B cell (primary cell): Measurements from ENCODE around the gene NKAPL. TPM values are rescaled to one million over a fixed set of nuclear protein-coding genes. Genes with fewer than 3 reads are reported as not detected.

Experiments used
- ATAC-seq: fragments of 200-7000 bp; cut with Tn5 transposase; one replicate; pipeline ENCODE4 v1.10.0; 2021; ENCODE audit warnings: low read depth, mild to moderate bottlenecking, moderate number of reproducible peaks, moderate library complexity
- CTCF ChIA-PET: fragments of 350-600 bp; sonication (Branson Sonifier 250); formaldehyde crosslinking; loops from one replicate; lab custom pipeline; 2021; ENCODE audit warnings: antibody characterized with exemption, inconsistent platforms; lab: Charles Lee
- POLR2A ChIA-PET: fragments of 350-600 bp; sonication (Branson Sonifier 250); formaldehyde crosslinking; loops from one replicate; lab custom pipeline; 2021; ENCODE audit warnings: antibody characterized with exemption; lab: Charles Lee
- DNase-seq: peaks from one replicate; pipeline ENCODE4 v3.0.0; 2013
- H2AFZ ChIP-seq: 2 replicates; pipeline ENCODE4 v1.6.1; 2012; ENCODE audit warnings: mild to moderate bottlenecking, low read depth, low read length; ENCODE audit not compliant: insufficient read depth, poor library complexity, severe bottlenecking
- H3K27ac ChIP-seq, 2 donors: 1 replicate in 1 of 2; 2 replicates in 1 of 2; pipeline ENCODE4 v1.5.1; 2012 to 2013; ENCODE audit warnings: low read length in 2 of 2, mild to moderate bottlenecking in 2 of 2, moderate library complexity in 1 of 2
- H3K27me3 ChIP-seq, 4 experiments: fragments of 200-600 bp in 1 of 4; sonication (generic) in 1 of 4; replicated peaks in 1 of 4; 1 replicate in 2 of 4; 2 replicates in 2 of 4; pipeline versions ENCODE4 v1.6.1 to v1.7.0; 2013 to 2016; ENCODE audit warnings: low read length in 3 of 4, mild to moderate bottlenecking in 2 of 4, mixed read lengths in 1 of 4, moderate library complexity in 1 of 4; ENCODE audit not compliant: insufficient read depth in 4 of 4, control insufficient read depth in 3 of 4; ENCODE audit errors: control extremely low read depth in 1 of 4
- H3K36me3 ChIP-seq, 2 experiments: replicated peaks in 1 of 2; 1 replicate in 1 of 2; 2 replicates in 1 of 2; pipeline versions ENCODE4 v1.6.1 to v1.7.1; 2013; ENCODE audit warnings: low read length in 1 of 2; ENCODE audit not compliant: insufficient read depth in 2 of 2, control insufficient read depth in 1 of 2; ENCODE audit errors: control extremely low read depth in 1 of 2, extremely low read depth in 1 of 2
- H3K4me1 ChIP-seq, 2 donors: fragments of 200-600 bp in 1 of 2; sonication (generic) in 1 of 2; 1 replicate in 1 of 2; 2 replicates in 1 of 2; pipeline versions ENCODE4 v1.5.1 to v1.6.1; 2013 to 2017; ENCODE audit warnings: low read length in 2 of 2; ENCODE audit not compliant: control insufficient read depth in 2 of 2, insufficient read depth in 2 of 2
- H3K4me2 ChIP-seq: replicated peaks from 2 replicates; pipeline ENCODE3; 2012; ENCODE audit warnings: mild to moderate bottlenecking, low read depth, low read length; ENCODE audit not compliant: poor library complexity, severe bottlenecking
- H3K4me3 ChIP-seq, 5 experiments: fragments of 200-600 bp in 1 of 5; sonication (generic) in 1 of 5; 1 replicate in 3 of 5; 2 replicates in 2 of 5; pipeline versions ENCODE4 v1.5.1 to v1.7.0; 2011 to 2016; ENCODE audit warnings: low read length in 4 of 5, mild to moderate bottlenecking in 4 of 5, low read depth in 2 of 5, control low read depth in 1 of 5, moderate library complexity in 1 of 5; ENCODE audit not compliant: insufficient read depth in 1 of 5; ENCODE audit errors: control extremely low read depth in 1 of 5, extremely low read depth in 1 of 5
- H3K79me2 ChIP-seq: fragments of 200-600 bp; sonication (generic); one replicate; pipeline ENCODE4 v1.6.0; 2016; ENCODE audit warnings: low read length; ENCODE audit not compliant: control insufficient read depth, insufficient read depth
- H3K9ac ChIP-seq: fragments of 200-600 bp; sonication (generic); 2 replicates; pipeline ENCODE4 v1.6.1; 2017; ENCODE audit warnings: mild to moderate bottlenecking, low read length, moderate library complexity
- H3K9me3 ChIP-seq, 3 donors: one replicate each; pipeline versions ENCODE4 v1.6.1 to v1.7.1; 2013; ENCODE audit warnings: low read length in 2 of 3; ENCODE audit not compliant: control insufficient read depth in 2 of 3, insufficient read depth in 1 of 3; ENCODE audit errors: control extremely low read depth in 1 of 3
- H4K20me1 ChIP-seq: 2 replicates; pipeline ENCODE4 v1.6.0; 2012; ENCODE audit warnings: mild to moderate bottlenecking, low read length; ENCODE audit not compliant: insufficient read depth, control insufficient read depth, poor library complexity, severe bottlenecking
- H3K27ac Mint-ChIP-seq: one replicate; pipeline ENCODE4 v1.8.0; 2021; ENCODE audit warnings: mixed read lengths
- H3K27me3 Mint-ChIP-seq: one replicate; pipeline ENCODE4 v1.8.0; 2021; ENCODE audit warnings: mixed read lengths
- H3K4me1 Mint-ChIP-seq: one replicate; pipeline ENCODE4 v1.8.0; 2021; ENCODE audit warnings: mixed read lengths
- H3K4me3 Mint-ChIP-seq: one replicate; pipeline ENCODE4 v1.8.0; 2021; ENCODE audit warnings: mixed read lengths
- H3K9me3 Mint-ChIP-seq: one replicate; pipeline ENCODE4 v1.8.0; 2022; ENCODE audit warnings: mixed read lengths; ENCODE audit not compliant: insufficient read depth
- CTCF ChIP-seq: fragments of 200-600 bp; IDR thresholded peaks from one replicate; pipeline ENCODE4 v1.8.0; 2022; ENCODE audit warnings: antibody characterized with exemption, mild to moderate bottlenecking
- EZH2 ChIP-seq: IDR thresholded peaks from 2 replicates; pipeline ENCODE4 v1.6.1; 2012; ENCODE audit warnings: borderline replicate concordance, low read depth, mild to moderate bottlenecking, moderate library complexity, low read length; ENCODE audit not compliant: insufficient read depth, poor library complexity, severe bottlenecking
- WGBS: methylation state at CpG from one replicate; pipeline ENCODE4 v1.1.5; 2013; ENCODE audit warnings: missing lambda C conversion rate; ENCODE audit not compliant: insufficient coverage; 5-methylcytosine and 5-hydroxymethylcytosine counted together
- intact Hi-C: fragments of 100-400 bp; cut with micrococcal nuclease; formaldehyde crosslinking; loops from one replicate; pipeline ENCODE4 v1.10.0; 2022
- polyA plus RNA-seq: library from polyadenylated mRNA; depleted of rRNA; stranded (reverse); fragments of >200 nt; gene quantifications from 2 replicates; pipeline ENCODE4 v1.2.3, GENCODE V29; 2012
- total RNA-seq, 2 donors: library from RNA; stranded (reverse); fragments of 120-200 nt in 1 of 2; gene quantifications; 1 replicate in 1 of 2; 2 replicates in 1 of 2; pipeline versions ENCODE4 v1.2.3 to v1.2.4, GENCODE V29; 2013 to 2022

Gene NKAPL
- total and polyA plus RNA-seq, 2 donors (not counting 1 experiment from before 2014, with no cell fraction given), result 0.52 TPM; not detected in 1

DNA sequence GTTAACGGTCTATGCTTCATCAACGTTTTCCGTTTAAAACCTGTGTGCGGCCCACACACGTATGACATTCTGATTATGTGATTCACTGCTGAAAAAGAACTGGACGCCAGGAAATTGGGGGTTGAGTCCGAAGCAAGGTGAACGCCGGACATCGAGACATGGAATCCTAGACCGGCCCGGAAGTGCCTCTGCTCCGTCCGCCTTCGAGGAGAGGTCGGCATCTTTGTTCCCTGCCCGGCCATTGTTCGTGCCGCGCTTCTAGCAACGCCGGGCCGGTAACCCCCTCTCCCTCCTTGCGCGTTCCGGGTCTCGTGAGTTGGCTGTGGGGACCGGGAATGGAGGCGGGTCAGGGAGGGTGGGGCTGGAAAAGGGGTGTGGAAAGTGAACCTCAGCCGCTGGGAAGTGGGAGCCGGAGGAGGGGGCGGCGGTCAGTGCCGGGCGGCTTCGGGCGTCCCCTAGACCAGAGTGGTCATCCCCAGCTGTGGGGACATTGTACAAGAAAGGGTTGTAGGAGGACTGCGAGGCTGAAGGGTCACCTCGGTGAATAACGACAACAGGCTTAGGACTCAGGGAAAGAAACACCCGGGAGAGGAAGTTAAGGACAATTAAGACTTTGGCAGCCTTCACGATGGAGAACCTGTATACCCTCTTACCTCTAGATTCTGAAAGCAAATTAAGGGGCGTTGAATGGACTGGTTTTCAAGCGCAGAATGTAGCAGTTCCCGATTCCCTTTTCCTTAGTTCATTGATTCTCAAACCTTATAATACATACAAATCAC, 33.9 kb upstream of the NKAPL start, which contains the start of gene ZSCAN9:
ZSCAN9 (plus strand) TSS at position 220 of the 779 bp plus-strand sequence. CDS start 1,810 bp downstream, outside the sequence.
- peak within 1 kb of the TSS; percentile 25 to 75 for H3K27ac ChIP-seq
- peaks cover 0 to 2% (median 0%) of the 10 kb centered on the region in 3 donors for H3K9me3 ChIP-seq
- H3K9me3 Mint-ChIP-seq, result no peaks in the 10 kb centered on the region
- DNase-seq, result peak; percentile 80
- peak within 1 kb of the TSS; percentile 98 for H3K4me3 Mint-ChIP-seq
- CTCF ChIA-PET, result interaction anchor here (0.9 kb wide), 1 partner anchor 27 kb away, joined by 3 read pairs; the partner anchor contains the start of gene ZKSCAN4
- peaks cover 18% of the 10 kb centered on the region for H3K27me3 Mint-ChIP-seq
- POLR2A ChIA-PET, result no interaction called here
- peaks cover 22% of the 10 kb centered on the region for H3K4me1 Mint-ChIP-seq
- H3K27me3 ChIP-seq, result peaks cover 0 to 18% (median 7%) of the 10 kb centered on the region in 4 experiments
- peak within 1 kb of the TSS; percentile 95 for H3K9ac ChIP-seq
- peak within 1 kb of the TSS; percentile 99 for H2AFZ ChIP-seq
- no peaks in the 10 kb centered on the region for H4K20me1 ChIP-seq
- peaks cover 3 to 17% of the 10 kb centered on the region in 2 experiments for H3K36me3 ChIP-seq
- peak within 1 kb of the TSS; percentile 77 to 90 (median 89) for H3K4me3 ChIP-seq
- H3K27ac Mint-ChIP-seq, result peak within 1 kb of the TSS; percentile 89
- under 1% methylated on average over 35 of the region's 45 CpGs for WGBS
- H3K4me1 ChIP-seq, result peaks cover 10 to 15% of the 10 kb centered on the region in 2 donors
- intact Hi-C loops, result loop anchor here (1.0 to 5.0 kb wide), 4 partner anchors 27 to 103 kb away; partner anchors contain the start of genes ZKSCAN4, ZKSCAN8, ZSCAN16 and ZSCAN26
- peak within 1 kb of the TSS; percentile 95 for H3K4me2 ChIP-seq
- H3K79me2 ChIP-seq, result peaks cover 4% of the 10 kb centered on the region
- no peak for TF ChIP-seq EZH2
- no peak for TF ChIP-seq CTCF
- ATAC-seq, result peak; percentile 95
